ENCODE data around the gene FAM89A.
"Not testable (repeated sequence)": the region's sequence is repeated elsewhere in the genome, so short reads cannot be mapped to it uniquely, and the experiment has no call there.

FAM89A gene

GRCh38 chr1:230986976-230987375 lies 53.1 kb downstream of the FAM89A start:
- no peak for DNase-seq

GRCh38 chr1:230985711-230986110 lies 54.3 kb downstream of the FAM89A start:
- no peak for DNase-seq

- not testable (repeated sequence) for DNase-seq
Observed at GRCh38 chr1:230984622-230985515, 55.2 kb downstream of the FAM89A start.

GRCh38 chr1:230983811-230984210 lies 56.2 kb downstream of the FAM89A start:
- DNase-seq: no peak

- DNase-seq: no peak
Observed at GRCh38 chr1:230982696-230983095, 57.4 kb downstream of the FAM89A start.

- no peak for DNase-seq
Observed at GRCh38 chr1:230979952-230980351, 60.1 kb downstream of the FAM89A start.

DNA sequence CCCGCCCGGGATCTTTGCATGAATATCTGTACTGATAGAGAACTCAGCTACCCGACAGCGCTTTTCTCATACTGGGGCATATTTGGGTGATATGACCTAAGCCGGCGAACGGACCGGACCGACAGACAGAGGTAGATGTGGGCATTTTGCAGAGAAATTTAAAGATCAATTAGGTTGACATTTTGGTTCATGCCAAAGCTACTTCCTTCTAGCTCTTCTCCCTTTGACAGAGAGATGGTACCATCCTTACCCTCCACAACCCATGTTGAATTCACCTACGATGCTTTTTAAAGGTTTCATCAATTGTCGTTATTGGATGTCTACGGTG lies 60.7 kb downstream of the FAM89A start:
- no peak for DNase-seq

GRCh38 chr1:230978491-230979388 lies 61.3 kb downstream of the FAM89A start, which contains the start of the genes ARV1 and TTC13:
Gene ARV1, plus strand, starts transcription at chr1:230979094. Its CDS starts 12 bp downstream, at chr1:230979106.
Gene TTC13, minus strand, starts transcription at chr1:230978861. Its CDS starts 31 bp downstream, at chr1:230978830.
- peak; percentile 98 for DNase-seq

GRCh38 chr1:230977761-230978490 lies 62.1 kb downstream of the FAM89A start:
- peak; percentile 32 for DNase-seq

DNA sequence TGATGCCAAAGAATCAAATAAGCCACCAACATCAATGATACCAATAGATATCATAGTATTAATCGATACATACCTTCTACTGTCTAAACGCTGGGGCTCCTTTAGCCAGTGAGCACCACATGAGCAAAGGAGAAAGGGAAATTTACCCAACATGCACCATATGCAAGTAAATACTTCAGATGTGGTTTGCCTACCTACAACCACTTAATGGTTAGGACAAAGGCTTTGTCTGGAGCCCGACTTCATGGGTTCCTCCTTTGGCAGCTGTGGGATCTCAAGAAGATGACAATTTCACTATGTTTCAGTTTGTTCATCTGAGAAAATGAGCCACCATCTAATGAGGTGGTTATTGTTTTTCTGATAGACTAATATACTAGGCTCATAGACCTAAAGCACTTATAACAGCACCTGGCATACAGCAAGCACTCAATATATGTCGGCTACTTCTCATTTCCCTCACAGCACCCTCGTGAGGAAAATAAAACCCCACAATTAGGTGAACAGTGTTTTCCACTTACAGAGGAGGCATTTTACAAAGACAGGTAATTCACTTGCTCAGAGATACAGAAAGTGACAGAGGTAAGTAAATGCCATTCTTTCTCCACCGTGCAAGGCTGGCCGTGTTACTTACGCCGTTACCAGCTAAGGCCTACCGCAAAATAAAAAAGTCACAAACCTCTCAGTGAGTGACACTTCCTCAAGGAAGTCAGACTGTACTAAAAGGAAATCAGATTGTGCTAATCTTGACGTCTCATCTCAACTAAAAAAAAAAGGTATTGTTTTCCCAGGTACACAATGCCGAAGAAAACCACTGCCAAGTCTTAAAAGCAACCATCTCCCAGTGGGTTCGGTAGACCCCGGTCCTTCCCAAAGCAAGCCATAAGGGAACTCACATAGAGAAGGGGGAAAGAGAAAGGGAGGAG lies 63.0 kb downstream of the FAM89A start:
- no peak for DNase-seq

DNA sequence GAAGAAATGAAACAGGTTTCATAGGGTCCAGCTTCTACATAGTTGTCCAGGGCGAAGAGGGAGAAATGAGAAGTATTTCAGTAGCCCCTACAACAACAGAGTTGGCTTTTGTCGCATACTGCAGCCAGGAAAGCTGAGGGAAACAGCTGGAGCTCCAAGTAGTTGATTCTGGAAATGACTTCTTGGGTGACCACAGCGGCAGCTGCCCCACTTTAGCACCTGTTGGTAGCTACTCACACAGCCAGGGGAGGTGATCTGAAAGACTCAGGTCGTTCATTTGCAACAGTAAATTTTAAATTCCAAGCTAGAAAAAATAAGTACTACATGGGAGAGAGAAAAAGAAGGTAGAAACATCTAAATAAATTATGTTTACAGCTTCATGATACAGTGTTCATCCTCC lies 63.7 kb downstream of the FAM89A start:
- no peak for DNase-seq

- DNase-seq: no peak
Observed at GRCh38 chr1:230975636-230976035, 64.4 kb downstream of the FAM89A start.

DNA sequence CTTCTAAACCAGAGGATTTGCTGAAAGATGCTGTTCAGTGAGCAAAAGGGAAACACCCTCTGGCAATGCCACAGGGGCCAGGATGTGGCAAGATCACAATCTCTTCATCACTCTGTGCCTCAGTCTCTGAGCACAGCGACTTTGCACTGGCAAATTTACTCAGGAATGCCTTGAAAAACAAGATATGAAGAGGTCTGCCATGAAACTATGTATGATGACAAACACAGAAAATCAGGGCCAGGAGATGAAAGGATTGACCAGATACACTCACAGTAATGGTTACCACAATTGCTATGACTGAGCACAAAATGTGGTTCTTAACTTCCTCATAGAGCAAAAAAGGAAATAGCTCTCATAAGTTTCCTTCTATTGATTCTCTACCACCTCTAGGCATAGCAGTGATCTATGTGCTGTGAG lies 67.2 kb downstream of the FAM89A start:
- DNase-seq: no peak

DNA sequence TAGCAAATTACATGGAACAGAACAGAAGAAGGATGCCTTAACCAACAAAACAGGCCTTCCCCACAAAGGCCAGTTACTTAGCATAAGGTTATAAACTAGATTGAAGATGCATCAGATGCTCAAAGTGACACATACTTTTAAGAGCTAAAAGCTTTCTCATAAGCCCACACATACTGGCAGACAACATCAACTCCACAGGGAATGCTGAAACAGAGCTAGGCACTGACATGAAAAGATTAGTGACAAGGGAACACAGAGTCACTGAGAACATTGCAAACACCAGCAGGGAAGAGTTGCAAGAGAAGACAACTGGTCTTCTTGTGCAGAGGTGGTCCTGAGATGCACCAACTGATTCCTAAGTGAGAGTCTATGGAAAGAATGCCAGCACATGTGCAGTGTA lies 68.3 kb downstream of the FAM89A start:
- DNase-seq: no peak

GRCh38 chr1:230970432-230970831 lies 69.6 kb downstream of the FAM89A start:
- no peak for DNase-seq
